ENCODE data around the gene CNMD.

GRCh38 chr13:52750713-52751112 is 11.1 kb upstream of the CNMD start:
- TF ChIP-seq CTCF (IDR thresholded peaks at IDR 0.05) = no peak
- no peak for TF ChIP-seq POLR2A (IDR thresholded peaks at IDR 0.05)
- no peak for TF ChIP-seq EP300 (IDR thresholded peaks at IDR 0.05)
